Fibroblast of lung (primary cell): ENCODE measurements around the gene ABCG5.

Source experiments
- CTCF ChIP-seq, 2 donors: IDR thresholded peaks in 1 of 2; conservative IDR thresholded peaks in 1 of 2; 1 replicate in 1 of 2; 2 replicates in 1 of 2; pipeline ENCODE4 v1.5.1; 2011 to 2012; ENCODE audit warnings: low read length in 2 of 2, control low read depth in 1 of 2, inconsistent platforms in 1 of 2, low read depth in 1 of 2, mild to moderate bottlenecking in 1 of 2
- EZH2 ChIP-seq: IDR thresholded peaks from 2 replicates; pipeline ENCODE4 v1.5.1; 2012; ENCODE audit warnings: low read length, control low read depth, mild to moderate bottlenecking; ENCODE audit errors: missing control alignments

- TF ChIP-seq CTCF (conservative IDR thresholded peaks at IDR 0.05 in 1 of 2, IDR thresholded peaks at IDR 0.05 in 1 of 2; ENCODE audit: low read depth in 1 of 2, low read length in 2 of 2) = no peak
- TF ChIP-seq EZH2 = no peak
These were observed 48.5 kb upstream of the ABCG5 start for GRCh38 chr2:43887176-43887575.
